Esophagus squamous epithelium (tissue), 4 donors: ENCODE measurements around the gene UBL3.

ENCODE experiments used
- POLR2A ChIP-seq, 4 donors: fragments of 450-650 bp; IDR thresholded peaks; one replicate each; pipeline ENCODE4 v1.6.1; 2017; ENCODE audit warnings: antibody characterized with exemption in 4 of 4, mild to moderate bottlenecking in 4 of 4, moderate library complexity in 3 of 4
- TF ChIP-seq, protein P1 (sequence below), 6 experiments: fragments of 450-650 bp in 4 of 6; fragments of 200-600 bp in 2 of 6; sonication (generic) in 2 of 6; IDR thresholded peaks; one replicate each; pipeline ENCODE4 v1.5.1; 2016 to 2019; ENCODE audit warnings: antibody characterized with exemption in 6 of 6, mild to moderate bottlenecking in 4 of 6, moderate library complexity in 4 of 6

DNA sequence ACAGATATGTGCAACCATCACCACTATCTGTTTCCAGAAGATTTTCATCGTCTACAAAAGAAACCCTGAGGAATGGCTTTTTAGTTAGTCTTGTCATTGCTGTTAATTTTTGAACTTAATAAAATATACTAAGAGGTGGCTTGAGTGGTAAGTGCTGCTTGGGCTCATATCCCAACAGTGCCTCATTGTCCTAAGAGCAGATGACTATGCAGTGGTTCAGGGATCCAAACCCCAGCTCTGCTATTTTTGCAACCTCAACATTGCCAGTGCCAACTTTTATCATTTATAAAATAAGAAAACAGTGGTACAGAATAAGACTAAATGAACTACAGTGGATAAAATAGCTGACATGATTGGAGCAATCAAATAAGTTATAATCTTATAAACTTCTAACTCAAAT is 131.7 kb downstream of the UBL3 start:
- TF ChIP-seq, protein P1, sequence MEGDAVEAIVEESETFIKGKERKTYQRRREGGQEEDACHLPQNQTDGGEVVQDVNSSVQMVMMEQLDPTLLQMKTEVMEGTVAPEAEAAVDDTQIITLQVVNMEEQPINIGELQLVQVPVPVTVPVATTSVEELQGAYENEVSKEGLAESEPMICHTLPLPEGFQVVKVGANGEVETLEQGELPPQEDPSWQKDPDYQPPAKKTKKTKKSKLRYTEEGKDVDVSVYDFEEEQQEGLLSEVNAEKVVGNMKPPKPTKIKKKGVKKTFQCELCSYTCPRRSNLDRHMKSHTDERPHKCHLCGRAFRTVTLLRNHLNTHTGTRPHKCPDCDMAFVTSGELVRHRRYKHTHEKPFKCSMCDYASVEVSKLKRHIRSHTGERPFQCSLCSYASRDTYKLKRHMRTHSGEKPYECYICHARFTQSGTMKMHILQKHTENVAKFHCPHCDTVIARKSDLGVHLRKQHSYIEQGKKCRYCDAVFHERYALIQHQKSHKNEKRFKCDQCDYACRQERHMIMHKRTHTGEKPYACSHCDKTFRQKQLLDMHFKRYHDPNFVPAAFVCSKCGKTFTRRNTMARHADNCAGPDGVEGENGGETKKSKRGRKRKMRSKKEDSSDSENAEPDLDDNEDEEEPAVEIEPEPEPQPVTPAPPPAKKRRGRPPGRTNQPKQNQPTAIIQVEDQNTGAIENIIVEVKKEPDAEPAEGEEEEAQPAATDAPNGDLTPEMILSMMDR (IDR thresholded peaks at IDR 0.05): no peak
- TF ChIP-seq POLR2A (IDR thresholded peaks at IDR 0.05): no peak
